Osteoblast (primary cell): ENCODE data around the gene SRPK2. TPM values are rescaled to one million over a fixed set of nuclear protein-coding genes. Genes with fewer than 3 reads are reported as not detected.

Experiments used
- DNase-seq: peaks from one replicate; pipeline ENCODE4 v3.0.0; 2011; ENCODE audit warnings: low spot score, mixed read lengths; ENCODE audit not compliant: insufficient read length; ENCODE audit errors: missing footprints
- H2AFZ ChIP-seq: 2 replicates; pipeline ENCODE4 v1.6.0; 2011; ENCODE audit warnings: mild to moderate bottlenecking, low read length
- H3K27ac ChIP-seq: 2 replicates; pipeline ENCODE4 v1.5.1; 2011; ENCODE audit warnings: mild to moderate bottlenecking, low read depth, low read length, moderate library complexity
- H3K27me3 ChIP-seq: 2 replicates; pipeline ENCODE4 v1.6.0; 2012; ENCODE audit warnings: mild to moderate bottlenecking, control low read depth, inconsistent platforms, low read length, moderate library complexity; ENCODE audit not compliant: insufficient read depth
- H3K36me3 ChIP-seq: 2 replicates; pipeline ENCODE4 v1.5.1; 2011; ENCODE audit warnings: mild to moderate bottlenecking, low read length, control low read depth, moderate library complexity; ENCODE audit not compliant: insufficient read depth
- H3K4me1 ChIP-seq: 2 replicates; pipeline ENCODE4 v1.5.1; 2011; ENCODE audit warnings: mild to moderate bottlenecking, low read length, control low read depth, moderate library complexity; ENCODE audit not compliant: insufficient read depth
- H3K4me2 ChIP-seq: 2 replicates; pipeline ENCODE4 v1.6.0; 2011; ENCODE audit warnings: mild to moderate bottlenecking, low read length; ENCODE audit not compliant: insufficient read depth
- H3K4me3 ChIP-seq: fragments of 200-600 bp; sonication (generic); 3 replicates; pipeline ENCODE4 v1.5.1; 2012; ENCODE audit warnings: mild to moderate bottlenecking, low read length, inconsistent platforms; ENCODE audit not compliant: insufficient read depth
- H3K79me2 ChIP-seq: 2 replicates; pipeline ENCODE4 v1.6.0; 2012; ENCODE audit warnings: mild to moderate bottlenecking, low read length, control low read depth, inconsistent platforms; ENCODE audit not compliant: insufficient read depth
- H3K9me3 ChIP-seq: 2 replicates; pipeline ENCODE4 v1.5.1; 2011; ENCODE audit warnings: low read depth, low read length, control low read depth
- H4K20me1 ChIP-seq: 2 replicates; pipeline ENCODE4 v1.6.0; 2012; ENCODE audit warnings: mild to moderate bottlenecking, low read length, control low read depth; ENCODE audit not compliant: insufficient read depth
- CTCF ChIP-seq: IDR thresholded peaks from 2 replicates; pipeline ENCODE4 v1.5.1; 2011; ENCODE audit warnings: mild to moderate bottlenecking, low read depth, low read length, moderate library complexity; ENCODE audit errors: extremely low read depth
- total RNA-seq: library from RNA; depleted of rRNA; stranded (reverse); fragments of >200 nt; gene quantifications from 2 replicates; pipeline ENCODE4 v1.2.3, GENCODE V29; 2012

SRPK2 gene
- total RNA-seq, 1 donor, result 82.2 TPM

GRCh38 chr7:105224884-105225651 is 163.7 kb downstream of the SRPK2 start:
- Histone ChIP-seq H3K4me3 (no peak overlapping the region), H3K27me3 (no peaks in the 10 kb centered on the region), H3K4me1 (peaks cover 14% of the 10 kb centered on the region), H4K20me1 (peaks cover 9% of the 10 kb centered on the region), H2AFZ (no peak overlapping the region), H3K9me3 (no peaks in the 10 kb centered on the region), H3K36me3 (no peaks in the 10 kb centered on the region), H3K79me2 (peaks cover 82% of the 10 kb centered on the region), H3K27ac (peak overlapping the region; percentile 52), H3K4me2 (peak overlapping the region; percentile 53)
- TF ChIP-seq CTCF, result no peak
- peak; percentile 83 for DNase-seq

- Histone ChIP-seq H3K4me1 (peaks cover 12% of the 10 kb centered on the region), H4K20me1 (peaks cover 14% of the 10 kb centered on the region), H3K36me3 (no peaks in the 10 kb centered on the region), H3K4me2 (no peak overlapping the region), H3K27ac (no peak overlapping the region), H3K27me3 (no peaks in the 10 kb centered on the region), H3K4me3 (no peak overlapping the region), H2AFZ (no peak overlapping the region), H3K9me3 (no peaks in the 10 kb centered on the region), H3K79me2 (peaks cover 77% of the 10 kb centered on the region)
- no peak for DNase-seq
- TF ChIP-seq CTCF, result no peak
These were observed 165.8 kb downstream of the SRPK2 start for GRCh38 chr7:105222953-105223352.

- Histone ChIP-seq H3K27ac (no peak overlapping the region), H3K79me2 (peaks cover 88% of the 10 kb centered on the region)
- no peak for TF ChIP-seq CTCF
These were observed 169.0 kb downstream of the SRPK2 start for GRCh38 chr7:105219771-105220160.

GRCh38 chr7:105218939-105219770 is 169.6 kb downstream of the SRPK2 start:
- Histone ChIP-seq H3K4me3 (no peak overlapping the region), H3K79me2 (peaks cover 88% of the 10 kb centered on the region), H3K27ac (peak overlapping the region; percentile 13), H3K9me3 (no peaks in the 10 kb centered on the region), H3K36me3 (no peaks in the 10 kb centered on the region), H2AFZ (no peak overlapping the region), H3K4me1 (no peaks in the 10 kb centered on the region), H3K4me2 (no peak overlapping the region), H3K27me3 (no peaks in the 10 kb centered on the region), H4K20me1 (peaks cover 34% of the 10 kb centered on the region)
- DNase-seq, result no peak
- no peak for TF ChIP-seq CTCF

More at GRCh38 chr7:105219771-105220160, 169.0 kb downstream of the SRPK2 start:
- H3K9me3 ChIP-seq, result no peaks in the 10 kb centered on the region
- no peak overlapping the region for H3K4me3 ChIP-seq
- no peaks in the 10 kb centered on the region for H3K27me3 ChIP-seq
- H3K36me3 ChIP-seq, result no peaks in the 10 kb centered on the region
- peaks cover 32% of the 10 kb centered on the region for H4K20me1 ChIP-seq
- H3K4me1 ChIP-seq, result peaks cover 1% of the 10 kb centered on the region
- H3K4me2 ChIP-seq, result no peak overlapping the region
- H2AFZ ChIP-seq, result no peak overlapping the region
- peak; percentile 67 for DNase-seq
